ENCODE measurements around the gene MAGI2.

MAGI2 gene

GRCh38 chr7:78159545-78159944 lies 1293.9 kb downstream of the MAGI2 start:
- DNase-seq = no peak

GRCh38 chr7:78153285-78153684 lies 1300.2 kb downstream of the MAGI2 start:
- DNase-seq = no peak

- no peak for DNase-seq
These were observed 1302.2 kb downstream of the MAGI2 start for GRCh38 chr7:78151229-78151628.

GRCh38 chr7:78149787-78150186 lies 1303.7 kb downstream of the MAGI2 start:
- DNase-seq = no peak

GRCh38 chr7:78148166-78148894 lies 1305.1 kb downstream of the MAGI2 start:
- DNase-seq = no peak

- DNase-seq = no peak
These were observed 1306.9 kb downstream of the MAGI2 start for GRCh38 chr7:78146546-78146945.

- no peak for DNase-seq
These were observed 1309.8 kb downstream of the MAGI2 start for GRCh38 chr7:78143661-78144060.

GRCh38 chr7:78141522-78142281 lies 1311.8 kb downstream of the MAGI2 start:
- no peak for DNase-seq

- no peak for DNase-seq
These were observed 1313.4 kb downstream of the MAGI2 start for GRCh38 chr7:78140109-78140508.

GRCh38 chr7:78139335-78139734 lies 1314.1 kb downstream of the MAGI2 start:
- DNase-seq = no peak

- no peak for DNase-seq
These were observed 1318.7 kb downstream of the MAGI2 start for GRCh38 chr7:78134774-78135173.

GRCh38 chr7:78134256-78134655 lies 1319.2 kb downstream of the MAGI2 start:
- DNase-seq = no peak

- no peak for DNase-seq
These were observed 1322.8 kb downstream of the MAGI2 start for GRCh38 chr7:78130446-78131215.

GRCh38 chr7:78129865-78130264 lies 1323.6 kb downstream of the MAGI2 start:
- DNase-seq = no peak

GRCh38 chr7:78127009-78127408 lies 1326.5 kb downstream of the MAGI2 start:
- DNase-seq = no peak

- DNase-seq = no peak
These were observed 1327.6 kb downstream of the MAGI2 start for GRCh38 chr7:78125884-78126283.

- DNase-seq = no peak
These were observed 1329.3 kb downstream of the MAGI2 start for GRCh38 chr7:78124216-78124615.

GRCh38 chr7:78121888-78122287 lies 1331.6 kb downstream of the MAGI2 start:
- no peak for DNase-seq

GRCh38 chr7:78118470-78118869 lies 1335.0 kb downstream of the MAGI2 start:
- DNase-seq = no peak

GRCh38 chr7:78115876-78116275 lies 1337.6 kb downstream of the MAGI2 start:
- DNase-seq = no peak

- DNase-seq = no peak
These were observed 1338.5 kb downstream of the MAGI2 start for GRCh38 chr7:78114993-78115392.

- DNase-seq = no peak
These were observed 1341.0 kb downstream of the MAGI2 start for GRCh38 chr7:78112488-78112887.

GRCh38 chr7:78111386-78111785 lies 1342.1 kb downstream of the MAGI2 start:
- DNase-seq = no peak

- no peak for DNase-seq
These were observed 1350.0 kb downstream of the MAGI2 start for GRCh38 chr7:78103475-78103874.
